D721Med (cell line): ENCODE measurements around the gene CAB39L.

ENCODE experiments used
- DNase-seq: peaks from one replicate; pipeline ENCODE4 v3.0.0; 2011; ENCODE audit warnings: low spot score; ENCODE audit not compliant: insufficient read length
- FAIRE-seq: peaks from 2 replicates; lab custom pipeline; 2011; peaks lifted over from hg19 to GRCh38; lab: Jason Lieb, UNC
- TF ChIP-seq, protein P1 (sequence below): IDR thresholded peaks from 2 replicates; pipeline ENCODE4 v1.5.1; 2012; ENCODE audit warnings: mild to moderate bottlenecking, control low read depth; ENCODE audit not compliant: insufficient read depth; ENCODE audit errors: missing control alignments

Gene CAB39L

DNA sequence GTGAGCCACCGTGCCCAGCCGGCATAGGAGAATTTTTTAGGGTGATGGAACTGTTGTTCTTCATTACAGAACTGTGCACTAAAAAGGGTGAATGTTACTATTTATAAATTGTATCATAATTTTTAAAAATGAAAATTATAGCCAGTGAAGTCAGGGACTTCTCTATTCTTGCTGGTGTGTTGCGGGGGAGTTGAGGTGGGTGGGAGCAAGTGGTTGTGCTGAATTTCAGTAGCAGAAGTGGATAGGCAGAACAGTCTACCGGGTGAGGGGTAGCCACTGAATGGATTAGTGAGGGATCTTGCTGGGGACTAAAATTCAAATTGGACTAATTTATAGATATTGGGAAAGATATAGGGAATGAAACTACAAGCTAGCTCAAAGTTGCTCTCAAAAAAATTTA is 74.0 kb downstream of the CAB39L start:
- FAIRE-seq = no peak
- TF ChIP-seq, protein P1, sequence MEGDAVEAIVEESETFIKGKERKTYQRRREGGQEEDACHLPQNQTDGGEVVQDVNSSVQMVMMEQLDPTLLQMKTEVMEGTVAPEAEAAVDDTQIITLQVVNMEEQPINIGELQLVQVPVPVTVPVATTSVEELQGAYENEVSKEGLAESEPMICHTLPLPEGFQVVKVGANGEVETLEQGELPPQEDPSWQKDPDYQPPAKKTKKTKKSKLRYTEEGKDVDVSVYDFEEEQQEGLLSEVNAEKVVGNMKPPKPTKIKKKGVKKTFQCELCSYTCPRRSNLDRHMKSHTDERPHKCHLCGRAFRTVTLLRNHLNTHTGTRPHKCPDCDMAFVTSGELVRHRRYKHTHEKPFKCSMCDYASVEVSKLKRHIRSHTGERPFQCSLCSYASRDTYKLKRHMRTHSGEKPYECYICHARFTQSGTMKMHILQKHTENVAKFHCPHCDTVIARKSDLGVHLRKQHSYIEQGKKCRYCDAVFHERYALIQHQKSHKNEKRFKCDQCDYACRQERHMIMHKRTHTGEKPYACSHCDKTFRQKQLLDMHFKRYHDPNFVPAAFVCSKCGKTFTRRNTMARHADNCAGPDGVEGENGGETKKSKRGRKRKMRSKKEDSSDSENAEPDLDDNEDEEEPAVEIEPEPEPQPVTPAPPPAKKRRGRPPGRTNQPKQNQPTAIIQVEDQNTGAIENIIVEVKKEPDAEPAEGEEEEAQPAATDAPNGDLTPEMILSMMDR = no peak

DNA sequence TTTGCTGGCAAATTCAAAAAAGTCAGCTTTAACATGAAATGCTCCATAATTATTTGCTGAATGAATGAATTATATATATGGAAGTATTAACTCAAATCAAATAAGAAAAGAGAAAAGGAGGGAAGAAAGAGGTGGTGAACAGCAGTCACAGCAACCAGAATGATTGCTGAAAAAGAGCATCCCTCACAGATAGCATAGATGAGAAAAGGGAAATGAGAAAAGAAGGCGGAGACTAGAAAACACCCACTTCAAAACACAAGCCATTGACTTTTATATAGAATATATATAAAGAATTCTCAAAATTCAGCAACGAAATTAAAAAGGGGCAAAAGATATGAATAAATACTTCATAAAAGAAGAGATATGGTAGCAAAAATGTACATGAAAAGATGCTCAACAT is 75.2 kb downstream of the CAB39L start:
- no peak for FAIRE-seq

More for the DNA sequence above, 74.0 kb downstream of the CAB39L start:
- DNase-seq = no peak

DNA sequence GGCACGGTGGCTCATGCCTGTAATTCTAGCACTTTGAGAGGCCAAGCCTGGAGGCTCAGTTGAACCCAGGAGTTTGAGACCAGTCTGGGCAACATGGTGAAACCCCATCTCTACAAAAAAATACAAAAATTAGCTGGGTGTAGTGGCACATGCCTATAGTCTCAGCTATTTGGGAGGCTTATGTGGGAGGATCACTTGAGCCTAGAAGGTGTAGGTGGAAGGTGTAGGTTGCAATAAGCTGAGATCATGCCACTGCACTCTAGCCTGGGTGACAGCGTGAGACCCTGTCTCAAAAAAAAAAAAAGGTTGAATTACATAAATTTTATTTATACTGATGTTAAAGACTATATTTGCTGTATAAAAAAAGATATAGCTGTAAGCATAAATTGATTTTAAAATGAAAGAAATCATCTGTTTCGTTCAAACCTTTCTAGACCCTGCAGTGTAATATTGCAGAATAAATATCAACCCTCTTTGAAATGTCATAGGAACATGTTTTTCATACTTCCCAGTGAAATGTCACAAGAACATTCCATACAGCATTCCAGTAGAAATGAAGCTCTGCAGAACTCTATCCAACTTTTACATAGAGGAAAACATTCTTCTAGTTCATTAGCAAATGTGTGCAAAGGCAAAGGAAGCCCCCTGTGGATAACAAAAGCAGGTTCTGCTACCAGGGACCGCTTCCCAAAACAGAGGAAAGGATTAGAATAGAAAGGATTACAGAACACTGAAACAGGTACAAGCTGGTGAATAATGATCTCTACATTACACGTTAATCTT is 76.0 kb downstream of the CAB39L start:
- no peak for FAIRE-seq

More for the DNA sequence above, 75.2 kb downstream of the CAB39L start:
- no peak for DNase-seq
- TF ChIP-seq, protein P1 = no peak

DNA sequence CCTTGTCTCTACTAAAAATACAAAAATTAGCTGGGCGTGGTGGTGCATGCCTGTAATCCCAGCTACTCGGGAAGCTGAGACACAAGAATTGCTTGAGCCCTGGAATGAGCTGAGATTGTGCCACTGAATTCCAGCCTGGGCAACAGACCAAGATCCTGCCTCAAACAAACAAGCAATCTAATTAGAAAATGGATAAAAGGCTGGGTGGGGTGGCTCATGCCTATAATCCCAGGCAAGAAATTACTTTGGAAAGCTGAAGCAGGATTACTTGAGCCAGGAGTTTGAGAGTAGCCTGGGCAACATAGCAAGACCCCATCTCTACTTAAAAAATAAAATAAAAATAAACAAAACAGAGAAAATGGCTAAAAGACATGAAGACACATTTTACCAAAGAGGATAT is 77.0 kb downstream of the CAB39L start:
- FAIRE-seq (no peak), DNase-seq (no peak)
- TF ChIP-seq, protein P1 = no peak

More for the DNA sequence above, 76.0 kb downstream of the CAB39L start:
- TF ChIP-seq, protein P1 = no peak
- no peak for DNase-seq

DNA sequence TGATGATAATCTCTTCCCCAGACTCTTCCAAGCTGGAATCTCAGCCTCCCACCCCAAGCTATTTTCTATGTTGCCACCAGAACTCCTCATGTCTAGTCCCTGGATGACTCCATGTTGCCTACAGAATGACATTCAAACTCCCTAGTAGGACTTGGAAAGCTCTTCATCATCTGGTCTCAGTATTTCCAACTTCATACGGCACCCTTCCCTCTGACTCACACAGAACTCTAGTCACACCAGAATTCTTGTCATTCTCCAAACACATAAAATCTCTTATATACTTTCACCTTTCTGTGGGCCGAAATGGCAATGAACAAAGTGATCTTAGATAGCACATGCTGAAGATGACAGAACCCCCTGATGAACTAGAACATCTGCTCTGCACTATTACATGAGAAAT is 86.2 kb downstream of the CAB39L start:
- DNase-seq (no peak), FAIRE-seq (no peak)
- TF ChIP-seq, protein P1 = no peak

DNA sequence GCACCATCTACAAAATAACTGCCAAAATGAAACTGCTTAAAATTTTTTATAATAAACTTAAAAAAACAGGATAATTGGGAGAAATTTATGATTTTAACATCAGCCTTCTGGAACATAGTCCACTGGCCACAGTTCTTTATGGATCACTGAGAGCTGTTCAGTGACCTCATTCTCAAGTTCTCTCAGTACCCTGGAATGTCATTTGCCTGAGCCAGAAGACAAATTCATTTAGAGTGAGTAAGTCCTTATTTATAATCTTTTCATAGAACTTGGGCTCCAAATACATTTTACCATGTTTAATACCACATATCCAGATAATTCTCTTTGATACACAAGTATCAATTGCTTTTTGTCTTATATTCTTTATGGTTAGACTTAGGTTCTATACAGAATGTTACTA is 87.6 kb downstream of the CAB39L start:
- FAIRE-seq = no peak
- TF ChIP-seq, protein P1 = no peak
- DNase-seq = no peak

DNA sequence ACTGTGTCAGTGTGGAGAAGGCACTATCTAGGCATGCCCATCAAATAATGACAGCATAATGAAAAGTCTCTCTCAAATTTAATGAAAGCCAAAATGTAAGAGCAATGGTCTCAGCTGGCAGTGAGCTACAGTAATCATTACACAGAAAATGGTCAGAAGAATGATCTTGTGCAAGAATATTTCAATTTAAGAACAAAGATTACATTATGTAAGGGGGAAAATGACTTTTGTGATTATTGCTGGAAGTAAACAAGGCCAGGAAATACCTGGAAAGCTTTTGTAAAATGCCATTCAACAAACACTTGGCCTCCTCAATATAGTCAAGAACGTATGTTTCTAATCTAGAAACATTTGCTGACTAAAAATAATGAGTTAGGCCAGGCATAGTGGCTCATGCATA is 89.1 kb downstream of the CAB39L start:
- TF ChIP-seq, protein P1 = no peak
- no peak for DNase-seq
- no peak for FAIRE-seq
